Activated naive CD4-positive, alpha-beta T cell treated with anti-CD3 and anti-CD28 coated beads, Interleukin-2, amount 10 ng/mL, durations not matched to agents 7 days and 5 days (primary cell): ENCODE measurements around the gene CDNF.

Experiments used
- CTCF ChIA-PET: fragments of 350-600 bp; sonication (Branson Sonifier 250); formaldehyde crosslinking; loops from one replicate; lab custom pipeline; 2021; ENCODE audit warnings: antibody characterized with exemption; lab: Charles Lee
- DNase-seq: peaks from one replicate; pipeline ENCODE4 v3.0.0-alpha.2; 2020
- H3K27ac Mint-ChIP-seq: one replicate; pipeline ENCODE4 v1.8.0; 2021; ENCODE audit warnings: mild to moderate bottlenecking, moderate library complexity, mixed read lengths
- H3K27me3 Mint-ChIP-seq: one replicate; pipeline ENCODE4 v1.8.0; 2021; ENCODE audit warnings: mild to moderate bottlenecking, mixed read lengths
- H3K36me3 Mint-ChIP-seq: one replicate; pipeline ENCODE4 v1.8.0; 2021; ENCODE audit warnings: mixed read lengths
- H3K4me1 Mint-ChIP-seq: one replicate; pipeline ENCODE4 v1.8.0; 2021; ENCODE audit warnings: mixed read lengths
- H3K4me3 Mint-ChIP-seq: one replicate; pipeline ENCODE4 v1.8.0; 2021; ENCODE audit warnings: mild to moderate bottlenecking, moderate library complexity, mixed read lengths
- H3K9me3 Mint-ChIP-seq: one replicate; pipeline ENCODE4 v1.8.0; 2021; ENCODE audit warnings: mixed read lengths

The CDNF gene

DNA sequence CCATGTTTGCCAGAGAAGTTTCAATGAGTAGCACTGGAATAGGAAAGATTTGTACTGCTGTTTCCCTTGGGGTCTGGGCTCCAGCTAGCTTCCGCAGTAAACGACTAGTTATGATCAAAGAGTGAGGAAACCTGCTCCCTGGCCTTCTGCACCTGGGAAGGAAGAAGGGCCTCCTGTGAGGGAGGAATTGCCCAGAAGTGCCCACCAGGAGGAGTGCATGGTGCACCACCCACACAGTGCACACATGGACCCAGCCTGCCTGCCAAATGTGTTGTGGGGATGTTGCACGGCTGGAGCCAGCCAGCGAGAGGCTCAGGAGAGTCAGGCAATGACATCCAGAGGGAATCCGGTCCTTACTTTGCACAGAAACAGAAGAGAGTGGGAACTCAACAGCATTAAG is 36.1 kb downstream of the CDNF start:
- no peaks in the 10 kb centered on the region for H3K4me1 Mint-ChIP-seq
- CTCF ChIA-PET: no interaction called here
- no peak overlapping the region for H3K27ac Mint-ChIP-seq

DNA sequence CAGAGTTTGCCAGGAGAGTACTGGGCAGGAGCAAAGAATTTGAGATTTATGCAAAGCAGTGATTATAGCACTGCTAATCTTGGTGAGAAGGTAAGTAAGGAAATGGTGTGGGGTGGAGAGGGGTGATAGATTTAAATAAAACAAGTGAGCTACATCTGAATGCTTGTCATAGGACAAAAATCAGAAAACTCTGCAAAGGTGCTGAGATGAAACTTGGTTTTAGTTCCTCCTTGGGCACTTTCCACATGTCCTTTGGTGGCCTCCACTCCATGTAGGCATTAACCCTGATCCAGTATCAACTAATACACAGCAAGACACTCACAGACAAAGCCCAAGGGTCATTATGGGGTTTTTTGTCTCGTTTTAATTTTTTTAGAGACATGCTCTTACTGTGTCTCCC is 37.4 kb downstream of the CDNF start:
- Mint-ChIP-seq H3K36me3 (no peaks in the 10 kb centered on the region), H3K9me3 (no peaks in the 10 kb centered on the region), H3K4me3 (no peak overlapping the region), H3K4me1 (no peaks in the 10 kb centered on the region), H3K27ac (no peak overlapping the region), H3K27me3 (peaks cover 20% of the 10 kb centered on the region)
- CTCF ChIA-PET: interaction anchor here (1.0 kb wide), 1 partner anchor 247 kb away, joined by 5 read pairs; no protein-coding TSS in a partner anchor
- DNase-seq: no peak

More for the DNA sequence above, 36.1 kb downstream of the CDNF start:
- H3K36me3 Mint-ChIP-seq: no peaks in the 10 kb centered on the region
- H3K9me3 Mint-ChIP-seq: no peaks in the 10 kb centered on the region
- no peak for DNase-seq
- no peak overlapping the region for H3K4me3 Mint-ChIP-seq
- H3K27me3 Mint-ChIP-seq: peaks cover 20% of the 10 kb centered on the region

DNA sequence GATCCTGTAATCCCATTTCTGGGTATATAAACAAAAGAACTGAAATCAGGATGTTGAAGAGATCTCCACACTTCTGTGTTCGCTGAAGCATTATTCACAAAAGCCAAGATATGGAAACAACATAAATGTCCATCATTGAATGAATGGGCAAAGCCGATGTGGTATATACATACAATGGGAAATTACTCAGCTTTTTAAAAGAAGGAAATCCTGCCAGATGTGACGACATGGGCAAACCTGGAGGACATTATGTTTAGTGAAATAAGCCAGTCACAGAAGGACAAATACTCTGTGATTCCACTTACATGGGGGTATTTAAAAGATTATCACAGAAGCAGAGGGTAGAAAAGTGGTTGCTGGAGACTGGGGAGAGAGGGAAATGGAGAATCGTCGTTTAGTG is 39.2 kb downstream of the CDNF start:
- no peak for DNase-seq
- Mint-ChIP-seq H3K9me3 (no peaks in the 10 kb centered on the region), H3K27ac (no peak overlapping the region), H3K4me1 (no peaks in the 10 kb centered on the region), H3K27me3 (peaks cover 20% of the 10 kb centered on the region), H3K36me3 (no peaks in the 10 kb centered on the region), H3K4me3 (no peak overlapping the region)
- CTCF ChIA-PET: no interaction called here

DNA sequence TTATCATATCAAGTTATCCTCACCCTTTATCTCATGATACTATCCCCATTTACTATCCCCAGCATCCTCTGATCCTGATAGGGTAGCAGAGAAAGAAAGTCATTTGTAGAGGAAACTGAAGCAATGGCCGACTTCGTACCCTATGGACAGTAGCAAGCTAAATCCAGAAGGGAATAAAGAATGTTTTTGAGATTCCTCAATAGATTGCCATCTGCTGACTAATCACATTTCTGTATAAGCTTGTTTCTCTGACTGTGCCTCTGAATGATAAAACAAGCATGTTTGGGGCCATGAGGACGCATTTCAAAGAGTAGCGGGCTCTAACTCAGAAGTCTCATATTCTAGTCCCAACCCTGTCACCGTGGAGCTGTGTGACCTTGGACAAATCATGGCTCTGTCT is 49.9 kb downstream of the CDNF start:
- H3K9me3 Mint-ChIP-seq: peaks cover 8% of the 10 kb centered on the region
- no peak for DNase-seq
- no peaks in the 10 kb centered on the region for H3K36me3 Mint-ChIP-seq
- peaks cover 7% of the 10 kb centered on the region for H3K27me3 Mint-ChIP-seq
- H3K27ac Mint-ChIP-seq: no peak overlapping the region
- CTCF ChIA-PET: no interaction called here
- peaks cover under 1% of the 10 kb centered on the region for H3K4me1 Mint-ChIP-seq
- H3K4me3 Mint-ChIP-seq: no peak overlapping the region

DNA sequence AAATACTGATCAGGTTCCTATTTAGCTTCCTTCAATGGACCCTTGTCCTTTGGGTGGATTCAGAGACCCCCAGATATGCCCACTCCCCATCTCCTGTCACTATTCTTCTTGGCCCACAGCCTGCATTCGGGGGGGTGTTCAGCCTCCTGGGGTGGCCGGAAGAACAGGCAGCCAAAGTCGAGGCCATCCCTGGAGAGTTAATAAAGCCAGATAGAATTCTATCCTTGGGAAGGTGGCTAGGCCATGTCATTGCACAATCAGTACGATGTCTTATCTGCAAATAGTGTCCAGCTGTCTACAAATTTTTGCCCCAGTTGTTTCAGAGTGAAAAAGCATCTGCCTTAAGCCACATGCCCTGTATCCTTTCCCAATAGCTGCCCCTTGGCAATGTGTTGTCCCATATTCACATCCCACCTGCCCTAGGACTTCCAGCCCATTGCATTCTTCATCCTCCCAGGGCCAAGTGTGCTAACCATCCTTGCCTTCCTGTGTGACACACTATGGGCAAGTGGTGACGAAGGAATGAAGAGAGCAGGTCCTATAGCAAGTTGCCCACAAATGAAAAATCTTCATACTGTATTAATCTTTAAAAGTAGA is 53.3 kb downstream of the CDNF start:
- H3K4me1 Mint-ChIP-seq: peaks cover 9% of the 10 kb centered on the region
- no peaks in the 10 kb centered on the region for H3K36me3 Mint-ChIP-seq
- DNase-seq: no peak
- H3K27ac Mint-ChIP-seq: no peak overlapping the region
- peaks cover 10% of the 10 kb centered on the region for H3K27me3 Mint-ChIP-seq
- CTCF ChIA-PET: no interaction called here
- H3K4me3 Mint-ChIP-seq: no peak overlapping the region
- H3K9me3 Mint-ChIP-seq: peaks cover 9% of the 10 kb centered on the region

DNA sequence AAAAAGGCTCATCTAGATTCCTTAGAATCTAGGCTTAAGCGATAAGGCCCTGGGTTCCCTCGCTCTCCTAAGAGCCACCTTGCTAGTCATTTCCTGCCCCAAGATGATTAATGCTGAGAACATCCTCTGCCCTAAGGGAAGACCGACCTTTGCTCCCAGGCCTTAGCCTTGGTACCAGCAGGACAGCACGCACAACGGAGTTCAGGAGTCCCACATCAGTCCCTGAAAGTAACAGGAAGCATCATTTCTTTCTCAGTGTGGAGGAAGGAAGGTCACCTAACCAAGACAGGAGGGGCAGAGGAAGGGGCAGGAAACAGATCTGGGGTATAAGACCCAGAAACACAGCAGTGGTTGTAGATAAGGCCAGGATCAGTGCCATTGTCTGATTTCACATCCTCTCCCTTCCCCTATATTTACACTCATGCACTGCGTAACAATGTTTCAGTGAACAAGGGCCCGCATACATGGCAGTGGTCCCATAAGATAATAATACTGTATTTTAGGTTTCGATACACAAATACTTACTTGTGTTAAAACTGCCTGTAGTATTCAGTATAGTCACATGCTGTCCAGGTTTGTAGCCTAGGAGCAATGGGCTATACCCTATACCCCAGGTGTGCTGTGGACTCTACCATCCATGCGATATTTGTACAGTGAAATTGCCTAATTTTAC is 55.0 kb downstream of the CDNF start:
- DNase-seq: no peak
- CTCF ChIA-PET: no interaction called here
- Mint-ChIP-seq H3K4me1 (peaks cover 9% of the 10 kb centered on the region), H3K4me3 (no peak overlapping the region), H3K27me3 (peaks cover 6% of the 10 kb centered on the region), H3K9me3 (peaks cover 9% of the 10 kb centered on the region), H3K27ac (no peak overlapping the region), H3K36me3 (no peaks in the 10 kb centered on the region)

DNA sequence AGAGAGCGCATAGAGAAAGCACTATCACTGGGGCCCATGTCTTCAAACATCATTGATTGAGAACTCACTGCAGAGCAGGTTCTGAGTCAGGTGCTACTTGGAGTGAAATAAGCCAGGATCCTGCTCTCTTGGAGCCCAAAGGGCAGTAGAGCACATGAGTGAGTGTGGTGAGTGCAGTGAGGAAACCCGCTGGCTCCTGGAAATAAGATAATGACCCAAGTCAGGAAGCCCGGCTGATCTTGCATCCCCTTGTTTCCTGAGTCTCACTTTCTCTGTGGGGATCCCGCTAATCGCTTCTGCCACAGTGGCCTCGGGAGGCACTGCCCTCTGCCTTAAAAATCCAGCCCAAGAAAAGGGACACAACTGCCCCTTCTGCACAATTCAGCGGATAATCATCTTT is 56.1 kb downstream of the CDNF start:
- H3K27ac Mint-ChIP-seq: no peak overlapping the region
- H3K9me3 Mint-ChIP-seq: peaks cover 9% of the 10 kb centered on the region
- peaks cover 3% of the 10 kb centered on the region for H3K27me3 Mint-ChIP-seq
- CTCF ChIA-PET: no interaction called here
- H3K4me1 Mint-ChIP-seq: peaks cover 9% of the 10 kb centered on the region
- no peak overlapping the region for H3K4me3 Mint-ChIP-seq
- H3K36me3 Mint-ChIP-seq: no peaks in the 10 kb centered on the region
- DNase-seq: no peak

DNA sequence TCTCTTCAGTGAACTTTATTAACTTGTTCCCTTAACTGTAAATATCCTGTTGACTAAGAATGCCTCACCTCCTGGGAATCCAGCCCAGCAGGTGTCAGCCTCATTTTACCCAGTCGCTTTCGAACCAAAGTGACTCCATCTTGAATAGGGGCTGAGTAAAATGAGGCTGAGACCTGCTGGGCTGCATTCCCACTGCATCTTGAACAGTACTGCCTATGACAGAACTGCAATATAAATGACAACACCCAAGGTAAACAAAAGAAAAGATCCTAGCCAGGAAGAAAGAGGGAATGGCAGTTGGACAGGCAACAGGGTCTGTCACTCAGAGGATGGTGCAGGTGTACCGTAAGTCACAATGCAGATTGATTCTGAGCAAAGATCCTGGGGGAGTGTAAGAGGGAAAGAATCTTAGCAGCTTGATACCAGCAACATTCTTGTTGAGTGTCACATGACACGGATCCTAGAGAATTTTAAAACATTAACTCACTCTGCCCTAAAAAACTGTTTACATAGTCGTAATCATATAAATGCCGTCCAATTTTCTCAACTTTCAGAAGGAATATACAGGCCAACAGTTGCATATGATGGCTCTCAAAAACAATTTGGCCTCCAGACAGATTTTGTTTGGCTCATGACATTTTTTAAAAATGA is 58.7 kb downstream of the CDNF start:
- no peak overlapping the region for H3K4me3 Mint-ChIP-seq
- H3K36me3 Mint-ChIP-seq: no peaks in the 10 kb centered on the region
- peaks cover 1% of the 10 kb centered on the region for H3K9me3 Mint-ChIP-seq
- peaks cover 9% of the 10 kb centered on the region for H3K4me1 Mint-ChIP-seq
- H3K27ac Mint-ChIP-seq: no peak overlapping the region
- CTCF ChIA-PET: no interaction called here
- DNase-seq: no peak
- H3K27me3 Mint-ChIP-seq: peaks cover 3% of the 10 kb centered on the region

DNA sequence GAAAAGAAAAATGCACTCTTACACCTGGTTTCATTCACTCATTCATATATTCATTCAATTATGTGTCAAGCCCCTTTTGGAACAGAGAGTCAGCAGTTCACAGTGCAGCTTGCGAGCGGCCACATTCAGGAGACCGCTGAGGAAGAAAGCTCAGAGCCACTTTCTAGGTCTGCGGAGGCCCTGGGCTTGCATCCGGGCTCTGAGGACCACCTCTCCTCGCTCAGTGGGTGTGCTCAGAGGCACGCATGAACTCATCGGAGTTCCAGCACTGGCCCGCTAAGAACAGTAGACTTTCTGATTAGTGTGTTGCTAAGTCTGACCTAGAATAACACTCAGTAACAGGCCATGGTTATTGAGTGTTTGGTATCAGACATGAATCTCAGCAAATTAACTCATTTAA is 61.3 kb downstream of the CDNF start:
- no peak for DNase-seq
- H3K4me3 Mint-ChIP-seq: no peak overlapping the region
- no peaks in the 10 kb centered on the region for H3K36me3 Mint-ChIP-seq
- H3K4me1 Mint-ChIP-seq: no peaks in the 10 kb centered on the region
- H3K27ac Mint-ChIP-seq: no peak overlapping the region
- H3K27me3 Mint-ChIP-seq: no peaks in the 10 kb centered on the region
- H3K9me3 Mint-ChIP-seq: no peaks in the 10 kb centered on the region
- CTCF ChIA-PET: no interaction called here

DNA sequence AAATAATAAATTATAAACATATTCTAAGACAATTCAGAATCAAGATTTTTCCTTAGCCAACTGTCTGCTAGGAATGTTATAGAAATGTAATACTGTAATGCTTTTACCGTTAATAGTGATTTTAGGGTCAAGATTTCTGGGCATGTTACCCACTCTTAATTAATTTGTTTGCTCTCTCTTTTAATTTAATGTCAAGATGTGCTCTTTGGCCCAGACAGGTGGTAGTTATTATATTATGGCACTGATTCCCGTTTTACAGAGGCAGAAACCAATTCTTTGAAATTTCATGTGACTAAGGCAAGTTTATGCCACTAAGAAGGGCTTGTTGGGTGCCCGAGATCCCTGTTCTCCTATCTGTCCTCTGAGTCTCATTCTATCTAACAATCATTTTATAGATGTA is 62.2 kb downstream of the CDNF start:
- Mint-ChIP-seq H3K9me3 (no peaks in the 10 kb centered on the region), H3K27me3 (no peaks in the 10 kb centered on the region), H3K27ac (no peak overlapping the region), H3K36me3 (no peaks in the 10 kb centered on the region), H3K4me1 (no peaks in the 10 kb centered on the region), H3K4me3 (no peak overlapping the region)
- DNase-seq: no peak
- CTCF ChIA-PET: no interaction called here

DNA sequence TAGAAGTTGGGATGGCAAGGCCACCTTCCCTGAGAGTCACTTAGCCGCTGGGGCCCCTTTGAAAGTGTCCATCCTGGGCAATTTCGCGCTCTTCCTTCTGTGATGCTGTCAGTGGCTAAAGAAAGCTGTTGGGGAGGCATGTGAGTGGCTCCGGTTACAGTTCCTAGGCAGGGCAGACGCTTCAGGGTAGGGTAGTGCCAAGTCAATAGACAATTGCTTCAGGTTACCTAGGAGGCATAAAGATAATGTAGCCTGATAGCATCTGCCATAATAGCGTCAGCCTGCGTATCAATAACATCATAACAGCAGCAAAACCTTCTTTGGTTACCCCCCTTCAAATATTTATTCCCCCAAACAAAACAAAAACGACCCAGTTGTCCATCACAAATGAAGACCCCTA is 63.0 kb downstream of the CDNF start, which contains the start of gene FAM107B:
FAM107B (minus strand) TSS at position 101 of the 400 bp plus-strand sequence. CDS start 234 bp downstream, outside the sequence.
- CTCF ChIA-PET: interaction anchor here (0.6 kb wide), 1 partner anchor 653 kb away, joined by 5 read pairs; no protein-coding TSS in a partner anchor
- H3K4me1 Mint-ChIP-seq: no peaks in the 10 kb centered on the region
- H3K27ac Mint-ChIP-seq: no peak within 1 kb of the TSS
- H3K4me3 Mint-ChIP-seq: no peak within 1 kb of the TSS
- no peak for DNase-seq
- H3K27me3 Mint-ChIP-seq: peaks cover 2% of the 10 kb centered on the region
- no peaks in the 10 kb centered on the region for H3K9me3 Mint-ChIP-seq
- H3K36me3 Mint-ChIP-seq: no peaks in the 10 kb centered on the region

DNA sequence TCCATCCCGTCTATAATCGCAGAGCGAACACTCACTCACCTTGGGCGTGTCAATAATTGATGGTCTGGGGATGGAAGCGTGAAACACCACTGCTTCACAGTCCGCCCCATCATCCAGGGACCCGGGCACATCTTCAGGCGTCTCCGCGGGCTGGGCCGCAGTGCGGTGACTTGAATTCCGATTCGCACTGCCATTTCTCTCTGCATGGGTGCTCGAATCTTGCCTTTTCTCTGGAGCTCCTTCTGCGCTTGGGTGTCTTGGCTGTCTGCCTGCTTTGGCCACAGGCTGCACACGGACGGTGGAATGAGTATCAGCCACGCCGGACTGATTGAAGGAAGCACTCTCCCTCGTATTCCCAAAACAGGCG is 63.6 kb downstream of the CDNF start:
- Mint-ChIP-seq H3K9me3 (no peaks in the 10 kb centered on the region), H3K27ac (no peak overlapping the region), H3K4me1 (no peaks in the 10 kb centered on the region), H3K27me3 (peaks cover 6% of the 10 kb centered on the region), H3K4me3 (no peak overlapping the region), H3K36me3 (no peaks in the 10 kb centered on the region)
- DNase-seq: no peak
- CTCF ChIA-PET: no interaction called here

DNA sequence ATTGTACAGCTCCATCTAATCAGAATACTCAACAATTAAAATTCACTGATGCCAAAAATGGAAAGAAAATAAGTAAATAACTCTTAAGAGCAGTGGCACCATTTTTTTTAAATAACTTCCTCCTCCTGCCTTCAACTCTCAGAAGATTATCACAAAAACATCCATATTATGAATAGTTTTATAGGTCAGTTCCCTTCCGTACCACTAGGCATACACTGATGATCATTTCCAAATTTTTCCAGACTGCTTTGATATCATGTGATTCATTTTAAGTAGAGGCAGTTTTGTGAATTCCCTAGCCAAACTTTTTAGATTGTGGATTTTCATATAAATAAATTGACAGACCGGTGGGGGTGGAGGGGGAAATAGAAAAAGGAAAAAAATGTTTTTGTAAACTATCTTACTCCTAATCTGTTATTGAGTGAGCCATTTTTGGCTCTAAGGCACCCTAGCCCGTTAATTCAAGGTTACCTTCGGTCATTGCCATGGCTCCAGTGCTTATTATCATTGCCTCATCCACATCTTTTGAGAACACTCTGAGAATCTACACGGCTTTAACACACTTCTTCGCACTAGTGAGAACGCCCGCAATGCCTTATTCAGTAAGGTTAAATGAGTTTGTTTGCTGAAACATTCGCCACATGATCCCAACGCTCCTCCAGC is 64.2 kb downstream of the CDNF start:
- no peaks in the 10 kb centered on the region for H3K36me3 Mint-ChIP-seq
- H3K4me3 Mint-ChIP-seq: no peak overlapping the region
- peaks cover 9% of the 10 kb centered on the region for H3K27me3 Mint-ChIP-seq
- no peaks in the 10 kb centered on the region for H3K9me3 Mint-ChIP-seq
- DNase-seq: no peak
- CTCF ChIA-PET: no interaction called here
- no peak overlapping the region for H3K27ac Mint-ChIP-seq
- no peaks in the 10 kb centered on the region for H3K4me1 Mint-ChIP-seq

DNA sequence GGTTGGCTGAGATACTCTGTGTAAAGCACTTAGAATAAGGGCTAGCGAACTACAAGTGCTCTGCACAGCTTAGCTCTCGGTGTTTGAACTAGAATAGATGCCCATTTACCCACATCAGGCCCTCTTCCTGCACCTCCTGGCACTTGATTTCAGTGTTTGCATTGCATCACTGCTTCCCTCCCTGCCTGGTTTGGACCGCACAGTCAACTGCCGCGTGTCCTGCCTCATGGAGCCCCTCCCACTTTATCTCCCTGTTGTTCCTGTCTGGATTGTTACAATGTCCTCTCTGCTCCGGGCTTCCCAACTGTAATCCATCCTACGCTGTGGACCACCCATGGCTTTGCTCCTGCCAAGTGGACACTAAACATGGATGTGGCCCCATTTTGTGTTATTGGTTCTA is 65.4 kb downstream of the CDNF start:
- H3K4me1 Mint-ChIP-seq: no peaks in the 10 kb centered on the region
- H3K27ac Mint-ChIP-seq: no peak overlapping the region
- DNase-seq: no peak
- no peaks in the 10 kb centered on the region for H3K9me3 Mint-ChIP-seq
- CTCF ChIA-PET: no interaction called here
- H3K36me3 Mint-ChIP-seq: no peaks in the 10 kb centered on the region
- no peak overlapping the region for H3K4me3 Mint-ChIP-seq
- peaks cover 9% of the 10 kb centered on the region for H3K27me3 Mint-ChIP-seq
